Kidney (tissue), 22 donors: ENCODE results near the gene RFC2. TPM values are rescaled to one million over a fixed set of nuclear protein-coding genes. Genes with fewer than 3 reads are reported as not detected.

Experiments
- DNase-seq, 5 donors: peaks; one replicate each; pipeline ENCODE4 v3.0.0-alpha.2; 2013 to 2020
- FAIRE-seq: peaks from 2 replicates; lab custom pipeline; 2012; peaks lifted over from hg19 to GRCh38; lab: Jason Lieb, UNC
- H3K27ac ChIP-seq, 2 donors: one replicate each; pipeline ENCODE4 v1.7.0; 2013; ENCODE audit warnings: low read depth in 2 of 2, low read length in 2 of 2, inconsistent platforms in 1 of 2
- H3K27me3 ChIP-seq: one replicate; pipeline ENCODE4 v1.7.1; 2013; ENCODE audit warnings: low read length, inconsistent platforms; ENCODE audit not compliant: control insufficient read depth, insufficient read depth
- H3K36me3 ChIP-seq, 3 donors: one replicate each; pipeline versions ENCODE4 v1.7.0 to v1.7.1; 2013; ENCODE audit warnings: low read length in 3 of 3, control low read depth in 1 of 3, inconsistent platforms in 1 of 3; ENCODE audit not compliant: insufficient read depth in 3 of 3, control insufficient read depth in 2 of 3
- H3K4me1 ChIP-seq, 3 donors: one replicate each; pipeline versions ENCODE4 v1.7.0 to v1.7.1; 2013; ENCODE audit warnings: low read length in 3 of 3, inconsistent platforms in 1 of 3, low read depth in 1 of 3; ENCODE audit not compliant: control insufficient read depth in 2 of 3, insufficient read depth in 2 of 3
- H3K4me3 ChIP-seq, 3 donors: one replicate each; pipeline versions ENCODE4 v1.7.0 to v1.8.1; 2013; ENCODE audit warnings: low read length in 3 of 3, control low read depth in 1 of 3, inconsistent platforms in 1 of 3
- H3K9ac ChIP-seq, 3 donors: one replicate each; pipeline versions ENCODE4 v1.7.0 to v1.7.1; 2013; ENCODE audit warnings: low read length in 3 of 3, control low read depth in 1 of 3, inconsistent platforms in 1 of 3
- H3K9me3 ChIP-seq, 3 donors: one replicate each; pipeline versions ENCODE4 v1.7.0 to v1.7.1; 2013; ENCODE audit warnings: low read length in 3 of 3, control low read depth in 1 of 3, inconsistent platforms in 1 of 3; ENCODE audit not compliant: control insufficient read depth in 2 of 3, insufficient read depth in 1 of 3
- intact Hi-C: fragments of 100-400 bp; cut with DNase I; formaldehyde crosslinking; loops from one replicate; pipeline ENCODE4 v1.11.1; 2022
- long read RNA-seq, 10 donors: library from polyadenylated mRNA in 1 of 10; unstranded in 1 of 10; transcript quantifications; one replicate each; pipeline ENCODE4 v2.0.0 and lab custom pipeline, GENCODE V29; 2021 to 2026
- polyA plus RNA-seq: library from polyadenylated mRNA; stranded (reverse); fragments of 350-450 nt; fragmentation: Illumina TruSeq; extraction: RNeasy Lipid Tissue Mini Kit (QIAGEN cat#74804); gene quantifications from one replicate; pipeline ENCODE4 v1.2.3, GENCODE V29; 2014; ENCODE audit warnings: low read depth, low replicate concordance; ENCODE audit not compliant: insufficient read depth
- total RNA-seq: library from RNA; stranded (reverse); fragmentation: NEBNext Ultra II Directional; extraction: Animal tissue kit (Norgen Biotek cat#: 25700); gene quantifications from one replicate; pipeline ENCODE4 v1.2.1, GENCODE V29; 2021
- TF ChIP-seq, protein P1 (sequence below): IDR thresholded peaks from 3 replicates; pipeline ENCODE4 v1.5.1; 2012; ENCODE audit warnings: mild to moderate bottlenecking, moderate library complexity, borderline replicate concordance; ENCODE audit not compliant: insufficient read depth; ENCODE audit errors: extremely low read depth
- donor health status: control.
- donor health status: control.
- donor health status: control.
- donor health status: control.
- donor health status: control.
- donor health status: DM: yes; HTN: yes; CAD: no.
- donor health status: Normal renal cell carcinoma (clear cell type).

Gene RFC2
- 21.1 TPM for total RNA-seq
- polyA plus RNA-seq = 16.2 TPM
- long read RNA-seq, donor 1, partial matches to known transcripts = 0 of 3 reads
- long read RNA-seq, donor 1, other reads (novel, unspliced or antisense) = 0 of 3 reads
- long read RNA-seq, donor 2, partial matches to known transcripts = 0 of 6 reads
- long read RNA-seq, donor 2, other reads (novel, unspliced or antisense) = 0 of 6 reads
- long read RNA-seq, donor 3, partial matches to known transcripts = 0 of 4 reads
- long read RNA-seq, donor 3, other reads (novel, unspliced or antisense) = 0 of 4 reads
- long read RNA-seq, donor 4, transcript RFC2-201 (11 exons, 1,695 nt) = major isoform, 10 of 11 reads
- long read RNA-seq, donor 4, partial matches to known transcripts = 0 of 11 reads
- long read RNA-seq, donor 4, other reads (novel, unspliced or antisense) = 0 of 11 reads
- long read RNA-seq, donor 5, partial matches to known transcripts = 0 of 1 reads
- long read RNA-seq, donor 5, other reads (novel, unspliced or antisense) = 0 of 1 reads
- long read RNA-seq, donor 6, partial matches to known transcripts = 0 of 2 reads
- long read RNA-seq, donor 6, other reads (novel, unspliced or antisense) = 0 of 2 reads
- long read RNA-seq, donor 7, transcript RFC2-201 (11 exons, 1,695 nt) = major isoform, 28 of 36 reads
- long read RNA-seq, donor 7, partial matches to known transcripts = 1 of 36 reads
- long read RNA-seq, donor 7, other reads (novel, unspliced or antisense) = 7 of 36 reads
- long read RNA-seq, donor 8, transcript RFC2-201 (11 exons, 1,695 nt) = major isoform, 7 of 7 reads
- long read RNA-seq, donor 8, partial matches to known transcripts = 0 of 7 reads
- long read RNA-seq, donor 8, other reads (novel, unspliced or antisense) = 0 of 7 reads
- long read RNA-seq, donor 9, partial matches to known transcripts = 0 of 2 reads
- long read RNA-seq, donor 9, other reads (novel, unspliced or antisense) = 0 of 2 reads
- long read RNA-seq, donor 10, partial matches to known transcripts = 0 of 5 reads
- long read RNA-seq, donor 10, other reads (novel, unspliced or antisense) = 0 of 5 reads

DNA sequence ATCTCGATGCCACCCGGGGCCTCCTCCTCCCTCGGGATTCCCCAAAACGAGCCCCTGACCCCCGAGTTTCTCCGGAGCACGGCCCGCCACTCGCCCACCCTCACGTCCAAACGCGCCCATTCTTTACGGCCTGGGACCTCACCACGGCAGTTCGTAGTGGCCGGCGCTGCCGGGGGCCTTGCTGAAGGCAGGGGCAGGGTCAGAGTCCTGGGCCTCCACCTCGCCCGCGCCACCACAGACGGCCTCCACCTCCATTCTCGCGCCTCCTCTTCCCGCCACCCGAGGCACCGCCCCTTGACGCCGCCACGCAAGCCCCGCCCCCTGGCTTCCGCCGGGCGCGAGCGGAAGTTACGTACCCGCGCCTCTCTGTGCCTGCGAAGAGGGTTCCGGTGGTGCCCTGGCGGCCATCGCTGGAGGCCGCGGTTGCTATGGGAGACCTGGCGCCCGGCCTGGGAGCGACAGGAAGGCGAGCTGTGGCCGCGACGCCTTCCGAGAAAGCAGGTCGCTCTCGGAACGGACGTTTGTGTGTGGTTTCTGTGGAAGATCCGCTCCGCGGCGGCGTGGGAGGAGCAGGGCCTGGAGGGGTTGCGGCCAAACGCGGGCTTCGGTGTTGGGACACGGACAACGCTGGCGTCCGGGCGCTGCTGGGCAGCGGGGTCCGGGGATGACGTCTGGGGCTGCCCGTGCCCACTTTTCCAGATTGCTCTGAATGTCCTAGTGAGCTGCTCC, at the start of gene RFC2:
RFC2 (minus strand) TSS at position 271 of the 729 bp plus-strand sequence; CDS start at position 255, 16 bp downstream.
- TF ChIP-seq, protein P1, sequence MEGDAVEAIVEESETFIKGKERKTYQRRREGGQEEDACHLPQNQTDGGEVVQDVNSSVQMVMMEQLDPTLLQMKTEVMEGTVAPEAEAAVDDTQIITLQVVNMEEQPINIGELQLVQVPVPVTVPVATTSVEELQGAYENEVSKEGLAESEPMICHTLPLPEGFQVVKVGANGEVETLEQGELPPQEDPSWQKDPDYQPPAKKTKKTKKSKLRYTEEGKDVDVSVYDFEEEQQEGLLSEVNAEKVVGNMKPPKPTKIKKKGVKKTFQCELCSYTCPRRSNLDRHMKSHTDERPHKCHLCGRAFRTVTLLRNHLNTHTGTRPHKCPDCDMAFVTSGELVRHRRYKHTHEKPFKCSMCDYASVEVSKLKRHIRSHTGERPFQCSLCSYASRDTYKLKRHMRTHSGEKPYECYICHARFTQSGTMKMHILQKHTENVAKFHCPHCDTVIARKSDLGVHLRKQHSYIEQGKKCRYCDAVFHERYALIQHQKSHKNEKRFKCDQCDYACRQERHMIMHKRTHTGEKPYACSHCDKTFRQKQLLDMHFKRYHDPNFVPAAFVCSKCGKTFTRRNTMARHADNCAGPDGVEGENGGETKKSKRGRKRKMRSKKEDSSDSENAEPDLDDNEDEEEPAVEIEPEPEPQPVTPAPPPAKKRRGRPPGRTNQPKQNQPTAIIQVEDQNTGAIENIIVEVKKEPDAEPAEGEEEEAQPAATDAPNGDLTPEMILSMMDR = peak; percentile 45
- peaks cover 0 to 9% (median 5%) of the 10 kb centered on the region in 3 donors for H3K4me1 ChIP-seq
- intact Hi-C loops = no loop called here
- no peak for FAIRE-seq
- peaks cover 0 to 8% (median 6%) of the 10 kb centered on the region in 3 donors for H3K36me3 ChIP-seq
- H3K27me3 ChIP-seq = no peaks in the 10 kb centered on the region
- H3K27ac ChIP-seq = peak within 1 kb of the TSS; percentile 96 to 98
- peak within 1 kb of the TSS; percentile 91 to 98 (median 94) for H3K4me3 ChIP-seq
- no peaks in the 10 kb centered on the region for H3K9me3 ChIP-seq
- H3K9ac ChIP-seq = peak within 1 kb of the TSS; percentile 74 to 99 (median 84)
- peak; percentile 97 to 99 (median 98) for DNase-seq

DNA sequence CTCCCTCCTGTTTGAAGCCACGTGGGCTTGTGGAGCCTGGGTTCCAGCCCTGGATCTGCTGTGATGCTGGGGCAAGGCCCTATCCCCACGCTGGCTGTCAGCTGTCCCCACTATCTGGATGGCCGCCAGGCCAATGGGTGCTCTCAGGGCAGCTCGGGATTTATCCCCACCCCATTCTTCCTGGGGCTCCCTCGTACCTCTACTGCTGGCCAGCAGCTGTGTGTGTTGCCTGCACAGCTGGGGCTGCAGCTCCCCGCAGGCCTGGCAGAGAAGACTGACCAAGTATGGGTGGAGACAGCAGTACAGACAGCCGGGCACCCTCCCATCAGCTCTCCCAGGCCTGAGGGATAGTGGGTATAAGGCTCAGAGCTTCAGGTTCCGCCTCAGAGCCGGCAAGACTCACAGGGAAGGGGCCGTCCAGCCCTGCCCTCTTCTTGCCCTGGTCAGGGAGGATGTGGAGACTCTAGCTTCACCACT, 48.6 kb upstream of the RFC2 start:
- Histone ChIP-seq H3K27me3 (no peaks in the 10 kb centered on the region), H3K4me3 (no peak overlapping the region), H3K36me3 (no peaks in the 10 kb centered on the region), H3K27ac (no peak overlapping the region), H3K9ac (no peak overlapping the region), H3K9me3 (no peaks in the 10 kb centered on the region), H3K4me1 (peaks cover 0 to 4% (median 0%) of the 10 kb centered on the region in 3 donors)
- FAIRE-seq = no peak
- TF ChIP-seq, protein P1 = no peak
- DNase-seq = no peak
- intact Hi-C loops = no loop called here

DNA sequence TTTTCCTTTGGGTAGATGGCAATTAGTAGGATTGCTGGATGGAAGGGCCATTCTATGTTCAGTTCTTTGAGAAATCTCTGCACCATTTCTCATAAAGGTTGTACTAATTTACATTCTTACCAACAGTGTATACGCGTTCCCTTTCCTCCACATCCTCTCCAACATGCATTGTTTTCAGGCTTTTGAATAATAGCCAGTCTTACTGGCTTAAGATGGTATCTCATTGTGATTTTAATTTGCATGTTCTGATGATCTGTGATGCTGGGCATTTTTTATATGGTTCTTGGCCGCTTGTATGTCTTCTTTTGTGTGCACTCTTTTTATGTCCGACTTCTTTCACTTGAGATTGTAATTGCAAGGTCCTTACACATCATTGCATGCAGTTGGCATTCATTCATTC, 46.7 kb upstream of the RFC2 start:
- Histone ChIP-seq H3K9ac (no peak overlapping the region), H3K27me3 (no peaks in the 10 kb centered on the region), H3K36me3 (no peaks in the 10 kb centered on the region), H3K4me3 (no peak overlapping the region), H3K9me3 (no peaks in the 10 kb centered on the region), H3K4me1 (peaks cover 0 to 2% (median 0%) of the 10 kb centered on the region in 3 donors), H3K27ac (no peak overlapping the region)
- TF ChIP-seq, protein P1 = no peak
- intact Hi-C loops = no loop called here
- FAIRE-seq (no peak), DNase-seq (no peak)
